Ishikawa (cell line): ENCODE data around the gene UCN3.

Experiments
- TAF1 ChIP-seq: IDR thresholded peaks from 2 replicates; pipeline ENCODE4 v1.6.1; 2012; ENCODE audit warnings: low read depth, mild to moderate bottlenecking
- TF ChIP-seq, protein P1 (sequence below): IDR thresholded peaks from 2 replicates; pipeline ENCODE4 v1.6.1; 2012; ENCODE audit warnings: low read depth, mild to moderate bottlenecking

DNA sequence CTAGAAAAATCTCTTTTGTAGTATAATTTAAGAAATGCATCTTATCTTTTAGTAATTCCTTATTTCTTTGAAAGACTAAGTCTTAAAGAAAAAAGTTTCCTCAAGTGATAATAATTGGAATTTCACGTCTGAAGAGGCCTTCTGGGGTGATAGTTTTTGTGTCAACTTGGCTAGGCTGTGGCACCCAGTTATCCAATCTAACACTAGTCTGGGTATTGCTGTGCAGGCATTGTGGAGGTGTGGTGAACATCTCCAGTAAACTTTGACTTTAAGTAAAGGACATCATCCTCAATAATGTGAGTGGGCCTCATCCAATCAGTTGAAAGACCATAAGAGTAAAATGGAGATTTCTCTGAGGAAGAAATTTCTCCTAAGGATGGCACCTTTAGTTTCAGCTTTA is 42.2 kb downstream of the UCN3 start:
- TF ChIP-seq, protein P1, sequence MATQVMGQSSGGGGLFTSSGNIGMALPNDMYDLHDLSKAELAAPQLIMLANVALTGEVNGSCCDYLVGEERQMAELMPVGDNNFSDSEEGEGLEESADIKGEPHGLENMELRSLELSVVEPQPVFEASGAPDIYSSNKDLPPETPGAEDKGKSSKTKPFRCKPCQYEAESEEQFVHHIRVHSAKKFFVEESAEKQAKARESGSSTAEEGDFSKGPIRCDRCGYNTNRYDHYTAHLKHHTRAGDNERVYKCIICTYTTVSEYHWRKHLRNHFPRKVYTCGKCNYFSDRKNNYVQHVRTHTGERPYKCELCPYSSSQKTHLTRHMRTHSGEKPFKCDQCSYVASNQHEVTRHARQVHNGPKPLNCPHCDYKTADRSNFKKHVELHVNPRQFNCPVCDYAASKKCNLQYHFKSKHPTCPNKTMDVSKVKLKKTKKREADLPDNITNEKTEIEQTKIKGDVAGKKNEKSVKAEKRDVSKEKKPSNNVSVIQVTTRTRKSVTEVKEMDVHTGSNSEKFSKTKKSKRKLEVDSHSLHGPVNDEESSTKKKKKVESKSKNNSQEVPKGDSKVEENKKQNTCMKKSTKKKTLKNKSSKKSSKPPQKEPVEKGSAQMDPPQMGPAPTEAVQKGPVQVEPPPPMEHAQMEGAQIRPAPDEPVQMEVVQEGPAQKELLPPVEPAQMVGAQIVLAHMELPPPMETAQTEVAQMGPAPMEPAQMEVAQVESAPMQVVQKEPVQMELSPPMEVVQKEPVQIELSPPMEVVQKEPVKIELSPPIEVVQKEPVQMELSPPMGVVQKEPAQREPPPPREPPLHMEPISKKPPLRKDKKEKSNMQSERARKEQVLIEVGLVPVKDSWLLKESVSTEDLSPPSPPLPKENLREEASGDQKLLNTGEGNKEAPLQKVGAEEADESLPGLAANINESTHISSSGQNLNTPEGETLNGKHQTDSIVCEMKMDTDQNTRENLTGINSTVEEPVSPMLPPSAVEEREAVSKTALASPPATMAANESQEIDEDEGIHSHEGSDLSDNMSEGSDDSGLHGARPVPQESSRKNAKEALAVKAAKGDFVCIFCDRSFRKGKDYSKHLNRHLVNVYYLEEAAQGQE, result no peak
- no peak for TF ChIP-seq TAF1
